22Rv1 (cell line): Measurements from ENCODE around the gene PTPRD.

Experiments used
- CTCF ChIP-seq: fragments of 450-650 bp; IDR thresholded peaks from 2 replicates; pipeline ENCODE4 v1.5.1; 2017; ENCODE audit warnings: mild to moderate bottlenecking
- ZFX ChIP-seq: fragments of 450-650 bp; IDR thresholded peaks from 2 replicates; pipeline ENCODE4 v1.6.1; 2017; ENCODE audit warnings: antibody characterized with exemption, borderline replicate concordance

- TF ChIP-seq CTCF (no peak), ZFX (no peak)
Measured at GRCh38 chr9:8390571-8390970, 2222.2 kb downstream of the PTPRD start.
